ENCODE results near the gene ACTRT3.

The ACTRT3 gene

DNA sequence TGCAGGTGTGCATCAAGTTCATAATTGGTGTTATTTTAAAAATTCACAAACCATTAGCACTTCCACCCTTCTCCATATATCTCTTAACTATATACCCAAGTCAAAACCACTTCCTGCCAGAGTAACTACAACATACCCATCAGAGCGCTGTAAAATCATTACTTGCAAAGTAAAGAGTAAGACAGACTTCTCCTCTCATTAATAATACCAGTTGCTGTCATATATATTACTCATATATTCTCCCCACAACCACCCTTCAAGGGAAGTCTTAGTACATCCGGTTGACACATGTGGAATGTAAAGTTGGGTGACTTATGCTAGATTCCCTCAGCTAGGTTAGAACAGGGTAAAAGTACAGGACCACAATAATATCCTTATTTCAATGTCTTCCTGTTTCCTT is 10.1 kb downstream of the ACTRT3 start:
- peak; percentile 63 for DNase-seq (ENCODE audit: low read depth)
- no peak for TF ChIP-seq CTCF (conservative IDR thresholded peaks at IDR 0.05; ENCODE audit: low read depth, low read length)
- no peak overlapping the region for H3K4me3 ChIP-seq (ENCODE audit: low read depth, low read length)

- no peak for DNase-seq (ENCODE audit: low read depth)
- no peak overlapping the region for H3K4me3 ChIP-seq (ENCODE audit: low read depth, low read length)
- TF ChIP-seq CTCF (conservative IDR thresholded peaks at IDR 0.05; ENCODE audit: low read depth, low read length): no peak
Observed at GRCh38 chr3:169758359-169758994, 10.9 kb downstream of the ACTRT3 start.

- no peak for TF ChIP-seq CTCF (conservative IDR thresholded peaks at IDR 0.05; ENCODE audit: low read depth, low read length)
- no peak overlapping the region for H3K4me3 ChIP-seq (ENCODE audit: low read depth, low read length)
- no peak for DNase-seq (ENCODE audit: low read depth)
Observed at GRCh38 chr3:169755488-169755887, 13.9 kb downstream of the ACTRT3 start.

DNA sequence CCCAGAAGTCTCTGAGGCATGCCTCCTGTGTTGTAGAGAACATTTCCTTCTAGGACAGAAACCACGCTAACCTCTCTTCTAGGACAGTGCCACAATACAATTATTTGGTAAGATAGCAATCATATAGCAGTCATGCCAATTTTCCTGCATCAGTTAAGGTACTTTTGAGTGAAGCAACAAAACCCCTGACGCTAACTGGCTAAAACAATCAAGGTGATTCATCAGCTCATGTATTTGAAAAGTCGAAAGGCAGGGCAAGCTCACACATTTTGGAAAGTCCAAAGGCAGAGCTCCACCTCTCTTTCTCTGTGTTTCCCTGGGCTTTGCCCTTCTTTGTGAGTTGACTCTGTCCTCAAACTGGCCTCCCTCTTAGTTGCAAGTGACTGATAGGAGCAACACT is 14.7 kb downstream of the ACTRT3 start:
- TF ChIP-seq CTCF (conservative IDR thresholded peaks at IDR 0.05; ENCODE audit: low read depth, low read length): no peak
- DNase-seq (ENCODE audit: low read depth): no peak

DNA sequence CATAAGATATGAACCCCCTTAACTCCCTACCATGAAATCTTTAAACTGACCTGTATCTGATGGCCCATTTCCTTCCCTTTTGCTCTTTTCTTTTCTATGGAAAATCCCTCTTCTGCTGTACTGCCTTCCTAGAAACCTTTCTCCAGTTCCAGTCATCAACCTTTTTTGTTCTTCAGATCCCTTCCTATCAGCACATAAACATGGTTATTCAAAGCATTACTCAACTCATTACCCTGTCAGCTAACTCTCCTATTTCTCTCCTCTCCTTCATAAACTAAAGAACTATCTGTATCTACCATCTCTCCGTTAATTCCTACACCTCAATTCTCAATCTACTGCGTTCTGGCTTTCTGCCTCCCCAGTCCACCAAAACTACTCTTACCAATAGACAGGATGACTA is 17.5 kb downstream of the ACTRT3 start:
- no peak overlapping the region for H3K4me3 ChIP-seq (ENCODE audit: low read depth, low read length)
- no peak for TF ChIP-seq CTCF (conservative IDR thresholded peaks at IDR 0.05; ENCODE audit: low read depth, low read length)

More for the DNA sequence above, 14.7 kb downstream of the ACTRT3 start:
- H3K4me3 ChIP-seq (ENCODE audit: low read depth, low read length): no peak overlapping the region

DNA sequence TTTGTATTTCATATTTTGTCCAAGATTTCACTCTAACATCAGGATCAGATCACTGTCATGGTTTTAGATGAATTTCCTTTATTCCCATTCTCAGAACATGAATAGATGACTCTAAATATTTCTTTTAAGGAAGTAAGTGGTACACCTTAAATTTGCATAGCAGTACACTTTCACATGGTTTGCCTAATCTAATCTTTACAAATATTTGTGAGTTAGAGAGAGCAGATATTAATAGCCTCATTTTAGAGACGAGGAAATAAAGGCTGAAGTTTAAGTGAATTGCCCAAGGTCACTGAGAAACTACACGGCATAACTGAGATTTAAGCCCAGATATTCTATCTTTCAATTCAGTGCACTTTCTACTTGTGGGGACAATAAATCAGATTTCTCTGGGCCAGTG is 18.7 kb downstream of the ACTRT3 start:
- H3K4me3 ChIP-seq (ENCODE audit: low read depth, low read length): no peak overlapping the region
- no peak for TF ChIP-seq CTCF (conservative IDR thresholded peaks at IDR 0.05; ENCODE audit: low read depth, low read length)
- DNase-seq (ENCODE audit: low read depth): no peak

More for the DNA sequence above, 17.5 kb downstream of the ACTRT3 start:
- DNase-seq (ENCODE audit: low read depth): no peak

DNA sequence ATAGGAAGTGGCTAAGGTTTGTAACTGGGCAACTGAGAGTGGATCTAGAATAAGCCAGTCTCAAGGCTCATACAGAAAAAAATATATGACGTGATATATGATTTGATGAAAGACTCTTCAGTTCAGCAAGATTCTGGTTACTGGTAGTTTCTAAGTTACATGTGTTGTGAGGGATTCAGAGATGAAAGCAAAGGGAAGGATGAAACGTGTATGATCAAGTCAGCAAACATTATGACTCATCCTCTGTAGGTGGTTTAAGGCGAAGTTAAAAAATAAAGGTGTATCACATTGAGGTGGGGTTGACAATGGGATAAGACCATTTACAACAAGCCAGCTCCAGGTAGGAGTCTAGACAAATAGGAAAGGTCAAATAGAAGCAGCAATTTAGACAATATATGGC is 20.7 kb downstream of the ACTRT3 start:
- no peak overlapping the region for H3K4me3 ChIP-seq (ENCODE audit: low read depth, low read length)
- DNase-seq (ENCODE audit: low read depth): no peak
- TF ChIP-seq CTCF (conservative IDR thresholded peaks at IDR 0.05; ENCODE audit: low read depth, low read length): no peak
